Thoracic aorta (tissue), 2 donors: ENCODE data around the gene EXOC4. TPM values are rescaled to one million over a fixed set of nuclear protein-coding genes. Genes with fewer than 3 reads are reported as not detected.

ENCODE experiments used
- ATAC-seq: fragments of 150-250 bp; one replicate; pipeline ENCODE4 v1.8.0; 2017; ENCODE audit warnings: low read depth; ENCODE audit not compliant: insufficient number of reproducible peaks, low FRiP score
- DNase-seq: peaks from one replicate; pipeline ENCODE4 v3.0.0-alpha.2; 2020; ENCODE audit warnings: low spot score
- H3K27ac ChIP-seq, 2 donors: fragments of 200-600 bp; sonication (generic); 1 replicate in 1 of 2; 2 replicates in 1 of 2; pipeline ENCODE4 v1.5.1; 2016; ENCODE audit warnings: mild to moderate bottlenecking in 2 of 2, moderate library complexity in 2 of 2
- H3K27me3 ChIP-seq: fragments of 200-600 bp; sonication (generic); replicated peaks from 2 replicates; pipeline ENCODE4 v1.6.0; 2016; ENCODE audit warnings: mild to moderate bottlenecking; ENCODE audit not compliant: insufficient read depth
- H3K36me3 ChIP-seq: fragments of 200-600 bp; sonication (generic); one replicate; pipeline ENCODE4 v1.5.1; 2016
- H3K4me1 ChIP-seq, 2 donors: fragments of 200-600 bp; sonication (generic); 1 replicate in 1 of 2; 2 replicates in 1 of 2; pipeline versions ENCODE4 v1.5.1 to v1.6.0; 2016; ENCODE audit warnings: low read depth in 2 of 2, mild to moderate bottlenecking in 1 of 2; ENCODE audit not compliant: control insufficient read depth in 1 of 2
- H3K4me3 ChIP-seq: fragments of 200-600 bp; sonication (generic); 2 replicates; pipeline ENCODE4 v1.5.1; 2016; ENCODE audit warnings: mild to moderate bottlenecking
- H3K9me3 ChIP-seq: fragments of 200-600 bp; sonication (generic); 2 replicates; pipeline ENCODE4 v1.5.1; 2016
- CTCF ChIP-seq: fragments of 200-600 bp; sonication (generic); IDR thresholded peaks from one replicate; pipeline ENCODE4 v1.5.1; 2019; ENCODE audit warnings: antibody characterized with exemption
- total RNA-seq, 2 donors: library from RNA; depleted of rRNA; stranded (reverse); fragments of >200 nt; gene quantifications; one replicate each; pipeline versions ENCODE4 v1.1.0 to v1.2.3, GENCODE V29; 2016

EXOC4 gene
- total RNA-seq, 2 donors from 2014 or later, result 65.3 to 72.8 TPM

GRCh38 chr7:133885213-133885612, 632.3 kb downstream of the EXOC4 start:
- no peaks in the 10 kb centered on the region for H3K27me3 ChIP-seq
- H3K4me1 ChIP-seq, result no peaks in the 10 kb centered on the region
- no peaks in the 10 kb centered on the region for H3K36me3 ChIP-seq
- ATAC-seq, result no peak
- no peak for TF ChIP-seq CTCF
- H3K27ac ChIP-seq, result no peak overlapping the region
- no peaks in the 10 kb centered on the region for H3K9me3 ChIP-seq
- no peak overlapping the region for H3K4me3 ChIP-seq
- no peak for DNase-seq

DNA sequence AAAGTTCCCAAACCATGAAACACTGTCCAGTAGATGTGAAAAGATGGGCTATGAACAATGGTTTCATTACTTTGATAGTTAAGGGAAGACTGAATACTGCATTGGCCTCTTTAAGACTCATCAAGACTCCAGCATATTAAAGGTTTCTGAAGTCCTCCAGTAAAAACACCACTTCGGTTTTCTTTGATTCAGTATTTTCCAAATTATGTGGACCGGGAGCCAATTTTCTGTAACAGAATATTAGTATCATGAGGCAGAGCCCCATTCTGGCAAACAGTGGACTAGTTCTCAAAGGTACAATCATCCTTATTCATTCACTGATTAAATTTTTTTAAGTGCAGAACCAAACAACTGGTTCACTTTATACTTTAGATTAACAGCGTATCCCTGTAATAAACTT, 633.2 kb downstream of the EXOC4 start:
- Histone ChIP-seq H3K27ac (no peak overlapping the region), H3K4me3 (no peak overlapping the region), H3K4me1 (no peaks in the 10 kb centered on the region), H3K36me3 (no peaks in the 10 kb centered on the region), H3K27me3 (no peaks in the 10 kb centered on the region), H3K9me3 (no peaks in the 10 kb centered on the region)
- DNase-seq (no peak), ATAC-seq (no peak)
- no peak for TF ChIP-seq CTCF

- ATAC-seq (no peak), DNase-seq (no peak)
- Histone ChIP-seq H3K4me1 (no peaks in the 10 kb centered on the region), H3K9me3 (no peaks in the 10 kb centered on the region), H3K4me3 (no peak overlapping the region), H3K27ac (no peak overlapping the region), H3K27me3 (no peaks in the 10 kb centered on the region), H3K36me3 (no peaks in the 10 kb centered on the region)
- TF ChIP-seq CTCF, result no peak
These were observed 633.9 kb downstream of the EXOC4 start for GRCh38 chr7:133886797-133887196.

- ATAC-seq, result no peak
- no peaks in the 10 kb centered on the region for H3K9me3 ChIP-seq
- TF ChIP-seq CTCF, result no peak
- DNase-seq, result no peak
- no peaks in the 10 kb centered on the region for H3K36me3 ChIP-seq
- no peak overlapping the region for H3K4me3 ChIP-seq
- H3K27me3 ChIP-seq, result no peaks in the 10 kb centered on the region
- H3K4me1 ChIP-seq, result no peaks in the 10 kb centered on the region
- no peak overlapping the region for H3K27ac ChIP-seq
These were observed 634.6 kb downstream of the EXOC4 start for GRCh38 chr7:133887459-133887858.

GRCh38 chr7:133888061-133888930, 635.4 kb downstream of the EXOC4 start:
- H3K27ac ChIP-seq, result no peak overlapping the region
- ATAC-seq, result no peak

More at GRCh38 chr7:133888061-133888930, 635.4 kb downstream of the EXOC4 start:
- no peaks in the 10 kb centered on the region for H3K27me3 ChIP-seq
- H3K4me3 ChIP-seq, result no peak overlapping the region
- H3K4me1 ChIP-seq, result no peaks in the 10 kb centered on the region
- H3K36me3 ChIP-seq, result no peaks in the 10 kb centered on the region
- TF ChIP-seq CTCF, result no peak
- DNase-seq, result no peak
- H3K9me3 ChIP-seq, result no peaks in the 10 kb centered on the region
